ENCODE data around the gene SHANK2.

The SHANK2 gene

GRCh38 chr11:71252269-71252769 is at the start of gene SHANK2:
SHANK2 (minus strand) TSS chr11:71252577; CDS start chr11:71147326, 105,251 bp downstream.
- DNase-seq, result no peak

- no peak for DNase-seq
Observed at GRCh38 chr11:71301858-71302533, 49.6 kb upstream of the SHANK2 start.

- no peak for DNase-seq
Observed at GRCh38 chr11:71301046-71301857, 48.9 kb upstream of the SHANK2 start.

GRCh38 chr11:71300187-71300586 is 47.8 kb upstream of the SHANK2 start:
- DNase-seq, result no peak

GRCh38 chr11:71298761-71299181 is 46.4 kb upstream of the SHANK2 start:
- no peak for DNase-seq

- no peak for DNase-seq
Observed at GRCh38 chr11:71298016-71298550, 45.7 kb upstream of the SHANK2 start.

GRCh38 chr11:71294846-71295600 is 42.6 kb upstream of the SHANK2 start:
- no peak for DNase-seq

GRCh38 chr11:71293961-71294782 is 41.8 kb upstream of the SHANK2 start:
- no peak for DNase-seq

GRCh38 chr11:71286701-71287643 is 34.6 kb upstream of the SHANK2 start:
- no peak for DNase-seq

GRCh38 chr11:71285111-71285510 is 32.7 kb upstream of the SHANK2 start:
- no peak for DNase-seq

GRCh38 chr11:71284525-71285092 is 32.2 kb upstream of the SHANK2 start:
- DNase-seq, result no peak

GRCh38 chr11:71283971-71284441 is 31.6 kb upstream of the SHANK2 start:
- DNase-seq, result no peak

GRCh38 chr11:71282581-71283351 is 30.4 kb upstream of the SHANK2 start:
- no peak for DNase-seq

GRCh38 chr11:71281831-71282230 is 29.5 kb upstream of the SHANK2 start:
- no peak for DNase-seq

GRCh38 chr11:71281204-71281603 is 28.8 kb upstream of the SHANK2 start:
- DNase-seq, result no peak

- no peak for DNase-seq
Observed at GRCh38 chr11:71279916-71280645, 27.7 kb upstream of the SHANK2 start.

- no peak for DNase-seq
Observed at GRCh38 chr11:71272161-71272560, 19.8 kb upstream of the SHANK2 start.

GRCh38 chr11:71269603-71270511 is 17.5 kb upstream of the SHANK2 start:
- DNase-seq, result no peak

Data from activated CD4-positive, alpha-beta T cell treated with anti-CD3 and anti-CD28 coated beads, Interleukin-2, Interleukin-6, amounts not matched to agents 100 ng/mL and 50 ng/mL, durations not matched to agents 16 hours and 8 hours (primary cell).